Muscle of leg (tissue), 11 donors: ENCODE data around the gene NRBP1. TPM values are rescaled to one million over a fixed set of nuclear protein-coding genes. Genes with fewer than 3 reads are reported as not detected.

Experiments
- DNase-seq: peaks from one replicate; pipeline ENCODE4 v3.0.0; 2013
- H3K27ac ChIP-seq: one replicate; pipeline ENCODE4 v1.5.1; 2013; ENCODE audit warnings: mild to moderate bottlenecking, low read length, control low read depth
- H3K27me3 ChIP-seq: one replicate; pipeline ENCODE4 v1.6.1; 2013; ENCODE audit warnings: low read length; ENCODE audit not compliant: control insufficient read depth, insufficient read depth
- H3K36me3 ChIP-seq: one replicate; pipeline ENCODE4 v1.6.1; 2013; ENCODE audit warnings: low read length; ENCODE audit not compliant: control insufficient read depth, insufficient read depth
- H3K4me1 ChIP-seq: one replicate; pipeline ENCODE4 v1.6.1; 2013; ENCODE audit warnings: low read length; ENCODE audit not compliant: control insufficient read depth, insufficient read depth
- H3K4me3 ChIP-seq: one replicate; pipeline ENCODE4 v1.5.1; 2013; ENCODE audit warnings: low read length, control low read depth
- H3K9me3 ChIP-seq: replicated peaks from 2 replicates; pipeline ENCODE4 v1.6.1; 2013; ENCODE audit warnings: low read depth, low read length; ENCODE audit not compliant: control insufficient read depth
- WGBS: methylation state at CpG from one replicate; pipeline ENCODE4 v1.1.5; 2013; ENCODE audit warnings: missing lambda C conversion rate; ENCODE audit not compliant: insufficient coverage; 5-methylcytosine and 5-hydroxymethylcytosine counted together
- polyA plus RNA-seq, 8 donors: library from polyadenylated mRNA; unstranded; fragments of 120-200 nt; gene quantifications; one replicate each; pipeline versions ENCODE4 v1.2.1 to v1.2.3, GENCODE V29; 2013; ENCODE audit warnings: inconsistent platforms in 1 of 8, low replicate concordance in 1 of 8; ENCODE audit not compliant: insufficient read length in 8 of 8, insufficient read depth in 1 of 8
- total RNA-seq: library from RNA; stranded (reverse); fragments of 120-200 nt; gene quantifications from one replicate; pipeline ENCODE4 v1.2.4, GENCODE V29; 2013

Gene NRBP1
- total and polyA plus RNA-seq, 9 donors = 65.9 to 135 (median 113) TPM

DNA sequence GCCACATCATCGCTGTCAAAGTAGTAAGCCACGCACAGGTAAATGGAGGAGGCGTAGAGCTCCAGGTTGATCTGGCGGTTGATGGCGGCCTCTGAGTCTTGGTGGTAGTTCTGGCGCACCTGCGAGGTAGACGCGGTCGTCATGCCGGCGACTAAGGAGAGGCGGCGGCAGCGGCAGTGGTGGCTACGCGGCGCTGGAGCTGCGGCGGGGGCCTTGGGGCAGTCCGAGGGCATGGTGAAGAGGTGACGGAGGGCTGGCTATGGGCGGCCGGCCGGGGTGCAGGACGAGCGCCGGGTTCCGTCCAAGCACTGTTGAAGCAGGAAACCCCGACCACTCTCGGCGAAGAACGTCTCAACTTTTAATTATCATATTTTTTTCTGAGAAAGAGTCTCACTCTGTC lies 35.2 kb upstream of the NRBP1 start:
- Histone ChIP-seq H3K4me1 (no peaks in the 10 kb centered on the region), H3K27me3 (no peaks in the 10 kb centered on the region), H3K36me3 (peaks cover 5% of the 10 kb centered on the region), H3K9me3 (no peaks in the 10 kb centered on the region), H3K27ac (no peak overlapping the region), H3K4me3 (no peak overlapping the region)
- 94% methylated on average over 26 of the region's 33 CpGs for WGBS
- no peak for DNase-seq

DNA sequence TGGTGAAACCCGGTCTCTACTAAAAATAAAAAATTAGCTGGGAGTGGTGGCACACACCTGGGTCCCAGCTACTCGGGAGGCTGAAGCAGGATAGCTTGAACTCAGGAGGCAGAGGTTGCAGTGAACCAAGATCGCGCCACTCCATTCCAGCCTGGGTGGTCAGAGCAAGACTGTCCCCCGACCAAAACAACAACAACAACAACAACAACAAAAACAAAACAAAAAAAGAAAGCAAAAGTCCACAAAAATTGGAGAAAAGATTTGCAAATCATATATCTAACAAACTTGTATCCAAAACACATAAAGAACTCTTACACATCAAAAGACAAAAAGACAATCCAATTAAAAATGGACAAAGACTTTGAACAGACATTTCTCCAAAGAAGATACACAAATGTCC lies 29.5 kb upstream of the NRBP1 start:
- no peak for DNase-seq
- Histone ChIP-seq H3K4me1 (no peaks in the 10 kb centered on the region), H3K27ac (no peak overlapping the region), H3K36me3 (no peaks in the 10 kb centered on the region), H3K27me3 (no peaks in the 10 kb centered on the region), H3K9me3 (no peaks in the 10 kb centered on the region), H3K4me3 (no peak overlapping the region)
- WGBS = no CpG with 5 or more reads among the region's 5 CpGs

DNA sequence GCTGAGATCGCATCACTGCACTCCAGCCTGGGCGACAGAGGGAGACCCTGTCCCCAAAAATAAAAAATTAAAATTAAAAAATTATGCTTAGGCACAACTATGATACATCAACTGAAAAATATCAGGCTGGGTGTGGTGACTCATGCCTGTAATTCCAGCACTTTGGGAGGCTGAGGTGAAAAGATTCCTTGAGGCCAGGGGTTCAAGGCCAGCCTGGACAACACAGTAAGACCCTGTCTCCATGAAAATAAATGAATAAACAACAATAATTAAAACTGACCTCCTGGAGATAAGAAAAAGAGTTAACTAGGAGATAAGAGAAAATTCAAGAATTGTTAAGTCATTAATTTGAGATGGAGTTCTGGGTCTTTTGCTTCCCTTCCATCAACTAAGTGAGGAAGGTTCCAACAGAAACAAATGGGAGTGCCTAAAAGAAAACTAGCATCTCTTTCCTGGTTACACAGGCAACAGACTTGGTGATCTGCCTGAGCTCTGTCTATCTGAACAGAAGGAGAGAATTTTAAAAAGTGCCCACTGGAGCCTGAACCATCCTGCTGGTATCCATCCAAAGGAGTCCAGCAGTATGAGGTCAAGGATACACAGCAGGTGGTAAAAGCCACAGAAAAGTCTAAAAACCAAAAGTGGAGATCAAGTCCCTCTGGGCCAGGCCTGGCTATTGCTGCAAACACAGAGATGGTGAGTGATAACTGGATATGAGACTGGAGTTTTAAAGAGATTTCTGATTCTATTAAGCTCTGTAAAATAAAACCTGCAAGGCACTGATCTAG lies 27.9 kb upstream of the NRBP1 start:
- no peak for DNase-seq
- Histone ChIP-seq H3K36me3 (peaks cover 2% of the 10 kb centered on the region), H3K9me3 (no peaks in the 10 kb centered on the region), H3K4me1 (no peaks in the 10 kb centered on the region), H3K27ac (no peak overlapping the region), H3K27me3 (no peaks in the 10 kb centered on the region), H3K4me3 (no peak overlapping the region)
- no CpG with 5 or more reads among the region's 2 CpGs for WGBS

DNA sequence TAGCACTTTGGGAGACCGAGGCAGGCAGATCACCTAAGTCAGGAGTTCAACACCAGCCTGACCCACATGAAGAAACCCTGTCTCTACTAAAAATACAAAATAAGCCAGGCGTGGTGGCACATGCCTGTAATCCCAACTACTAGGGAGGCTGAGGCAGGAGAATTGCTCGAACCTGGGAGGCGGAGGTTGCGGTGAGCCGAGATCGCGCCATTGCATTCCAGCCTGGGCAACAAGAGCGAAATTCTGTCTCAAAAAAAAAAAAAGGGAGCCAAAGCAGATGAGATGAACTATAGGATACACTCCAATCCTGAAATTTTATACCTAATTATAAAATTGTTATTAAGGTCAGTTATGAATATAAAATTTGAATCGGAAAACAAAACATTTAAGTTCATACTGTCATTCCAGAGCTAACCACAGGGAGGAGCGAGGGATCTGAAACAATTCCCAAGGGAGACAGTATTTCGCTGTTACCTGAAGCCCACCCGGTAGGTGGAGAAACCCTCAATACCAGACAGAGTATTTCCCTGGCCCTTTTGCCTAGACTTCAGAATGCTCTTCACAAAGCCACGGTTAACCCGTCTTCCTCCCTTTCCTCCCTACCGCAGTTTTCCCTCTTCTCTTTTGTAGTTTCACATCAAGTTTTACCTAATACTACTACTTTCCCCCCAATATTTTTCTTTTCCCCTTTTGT lies 20.5 kb upstream of the NRBP1 start:
- DNase-seq = peak; percentile 48
- peaks cover 14% of the 10 kb centered on the region for H3K4me1 ChIP-seq
- H3K27ac ChIP-seq = no peak overlapping the region
- H3K4me3 ChIP-seq = peak overlapping the region; percentile 86
- H3K9me3 ChIP-seq = no peaks in the 10 kb centered on the region
- peaks cover 9% of the 10 kb centered on the region for H3K36me3 ChIP-seq
- WGBS = 2% methylated on average over 6 of the region's 16 CpGs
- no peaks in the 10 kb centered on the region for H3K27me3 ChIP-seq

DNA sequence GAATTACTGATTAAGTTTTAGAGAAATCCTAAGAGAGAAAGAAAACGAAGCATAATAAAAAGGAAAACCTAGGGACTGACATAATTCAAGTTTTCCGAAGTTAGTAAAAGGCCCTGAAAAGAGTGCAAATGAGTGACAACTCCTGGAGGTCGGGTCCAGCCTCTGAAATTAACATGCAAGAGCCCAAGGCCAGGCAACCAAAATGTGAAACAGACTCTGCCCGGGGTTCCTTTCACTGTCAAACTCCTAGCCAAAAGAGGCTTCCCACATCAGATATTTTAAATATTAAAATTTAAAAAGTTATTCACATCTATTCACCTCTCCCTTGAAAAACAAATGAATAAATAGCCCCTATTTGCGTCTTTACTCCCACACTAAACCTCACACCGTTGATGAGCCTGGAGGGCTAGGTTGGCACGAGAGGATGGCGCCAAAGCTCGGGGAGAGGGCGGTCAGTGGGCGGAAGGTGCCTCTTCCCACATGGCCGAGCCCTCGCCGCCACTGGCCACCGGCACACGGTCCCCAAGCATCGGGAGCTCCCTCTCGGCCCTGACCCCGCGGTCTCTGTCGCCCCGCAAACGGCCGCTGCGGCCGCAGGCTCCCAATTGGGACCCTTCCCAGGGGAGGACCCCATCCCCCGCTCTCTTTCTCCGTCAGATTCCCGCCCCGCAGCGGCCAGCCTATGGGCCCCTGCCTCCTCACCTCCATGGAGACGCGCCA lies 19.7 kb upstream of the NRBP1 start:
- peak overlapping the region; percentile 86 for H3K4me3 ChIP-seq
- no peak for DNase-seq
- H3K27me3 ChIP-seq = no peaks in the 10 kb centered on the region
- peaks cover 9% of the 10 kb centered on the region for H3K36me3 ChIP-seq
- WGBS = 0% methylated on average over 22 of the region's 33 CpGs
- no peaks in the 10 kb centered on the region for H3K9me3 ChIP-seq
- peaks cover 14% of the 10 kb centered on the region for H3K4me1 ChIP-seq
- H3K27ac ChIP-seq = peak overlapping the region; percentile 82

DNA sequence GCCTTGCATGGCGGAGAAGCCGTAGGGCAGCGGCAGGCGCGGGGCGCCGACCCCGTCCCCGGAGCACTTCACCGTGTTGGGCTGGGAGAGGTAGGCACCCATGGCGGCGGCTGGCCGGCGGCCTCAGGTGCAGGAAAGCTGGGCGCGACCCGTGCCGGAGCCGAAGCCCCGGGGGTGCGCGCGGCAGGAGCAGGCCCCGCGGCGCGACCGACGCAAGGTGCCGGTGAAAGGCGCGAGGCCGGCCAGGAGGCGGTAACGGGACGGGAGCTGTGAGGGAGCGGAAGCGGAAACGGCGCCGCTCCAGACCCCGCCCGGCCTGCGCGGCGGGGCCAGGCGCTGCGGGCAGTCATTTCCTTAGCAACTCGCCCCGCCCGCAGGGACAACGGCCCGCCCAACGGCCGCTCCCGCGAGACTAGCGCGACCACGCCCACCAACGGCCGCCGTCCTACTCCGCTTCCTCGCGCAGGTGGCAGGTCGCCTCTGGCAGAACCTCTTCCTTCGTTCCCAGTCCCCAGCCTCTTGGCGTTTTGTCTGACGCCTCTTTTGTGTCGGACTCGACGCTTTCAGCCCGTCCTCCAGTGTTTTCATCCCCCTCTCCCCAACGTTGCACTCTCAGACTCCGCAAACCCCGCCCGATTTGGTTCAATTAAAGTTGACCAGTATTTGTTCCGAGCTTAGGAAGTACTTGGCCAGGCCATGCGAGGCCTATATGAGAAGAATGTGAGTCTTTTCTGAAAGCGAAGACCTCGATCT lies 18.9 kb upstream of the NRBP1 start, which contains the start of gene PPM1G:
PPM1G (minus strand) TSS at position 271 of the 753 bp plus-strand sequence; CDS start at position 102, 169 bp downstream.
- Histone ChIP-seq H3K36me3 (peaks cover 9% of the 10 kb centered on the region), H3K27ac (peak within 1 kb of the TSS; percentile 88), H3K9me3 (no peaks in the 10 kb centered on the region), H3K4me1 (peaks cover 14% of the 10 kb centered on the region), H3K27me3 (no peaks in the 10 kb centered on the region), H3K4me3 (peak within 1 kb of the TSS; percentile 86)
- DNase-seq = peak; percentile 97
- under 1% methylated on average over 82 of the region's 82 CpGs for WGBS

DNA sequence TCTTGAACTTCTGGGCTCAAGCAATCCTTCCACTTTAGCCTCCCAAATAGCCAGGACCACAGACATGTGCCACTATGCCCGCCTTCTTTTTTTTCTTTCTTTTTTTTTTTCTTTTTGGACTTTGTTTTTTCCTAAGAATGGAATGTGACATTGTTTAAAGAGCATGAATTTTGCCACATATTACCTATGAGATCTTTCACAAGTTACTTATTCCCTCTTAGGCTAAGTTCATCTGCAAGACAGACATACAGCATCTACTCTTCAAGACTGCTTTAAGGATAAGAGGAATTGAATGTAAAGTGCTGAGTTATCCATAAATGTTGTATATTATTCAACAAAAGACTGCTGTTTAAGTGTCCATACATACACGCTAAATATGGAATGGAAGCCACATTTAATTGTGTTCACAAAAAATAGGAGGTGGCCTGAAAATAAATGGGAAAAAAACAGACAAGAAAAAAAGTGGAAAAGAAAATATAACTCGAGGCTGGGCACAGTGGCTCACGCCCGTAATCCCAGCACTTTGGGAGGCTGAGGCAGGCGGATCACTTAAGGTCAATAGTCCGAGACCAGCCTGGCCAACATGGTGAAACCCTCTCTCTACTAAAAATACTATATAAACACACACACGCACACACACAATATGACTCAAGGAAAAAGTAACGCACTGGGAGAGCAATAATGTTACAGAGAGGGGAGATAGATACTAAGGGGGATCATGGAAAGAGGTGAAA lies 15.8 kb upstream of the NRBP1 start:
- H3K9me3 ChIP-seq = no peaks in the 10 kb centered on the region
- no peak overlapping the region for H3K4me3 ChIP-seq
- 95% methylated on average over 3 of the region's 9 CpGs for WGBS
- peaks cover 1% of the 10 kb centered on the region for H3K36me3 ChIP-seq
- no peaks in the 10 kb centered on the region for H3K27me3 ChIP-seq
- no peak overlapping the region for H3K27ac ChIP-seq
- H3K4me1 ChIP-seq = peaks cover 14% of the 10 kb centered on the region
- DNase-seq = no peak

DNA sequence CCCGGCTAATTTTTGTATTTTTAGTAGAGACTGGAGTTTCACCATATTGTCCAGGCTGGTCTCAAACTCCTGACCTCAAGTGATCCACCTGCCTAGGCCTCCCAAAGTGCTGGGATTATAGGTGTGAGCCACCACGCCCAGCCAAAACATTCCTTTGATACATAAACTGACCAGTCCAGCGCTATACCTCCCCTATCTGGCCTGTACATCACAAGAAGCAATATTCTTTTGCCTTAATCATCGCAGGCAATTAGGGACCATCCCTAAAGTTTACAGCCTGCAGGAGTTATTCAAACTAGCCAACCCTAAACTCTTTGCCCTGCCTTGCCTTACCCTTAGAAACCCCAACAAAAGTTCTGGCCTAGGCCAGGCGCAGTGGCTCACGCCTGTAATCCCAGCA lies 12.3 kb upstream of the NRBP1 start:
- DNase-seq = no peak
- no peaks in the 10 kb centered on the region for H3K4me1 ChIP-seq
- no peaks in the 10 kb centered on the region for H3K36me3 ChIP-seq
- 85% methylated on average over 3 of the region's 6 CpGs for WGBS
- no peaks in the 10 kb centered on the region for H3K27me3 ChIP-seq
- no peak overlapping the region for H3K4me3 ChIP-seq
- no peak overlapping the region for H3K27ac ChIP-seq
- H3K9me3 ChIP-seq = no peaks in the 10 kb centered on the region

DNA sequence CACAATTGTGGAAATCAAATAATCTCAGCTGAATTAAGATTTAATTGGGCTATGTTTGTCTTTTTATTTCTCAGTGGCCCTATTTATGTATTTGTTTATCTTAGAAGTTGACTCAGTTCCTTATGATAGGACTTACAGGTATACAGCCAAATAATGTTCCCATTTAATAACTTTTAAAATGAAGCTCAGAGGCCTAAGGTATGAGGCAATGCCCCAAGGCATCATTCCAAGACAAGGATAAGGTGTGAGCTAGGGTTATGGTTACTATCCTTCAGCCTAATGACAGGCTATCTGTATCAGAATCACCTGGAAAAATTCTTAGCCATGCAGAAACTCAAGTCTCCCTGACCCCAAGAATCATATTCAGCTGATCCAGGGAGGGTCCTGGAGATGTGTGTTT lies 7.4 kb upstream of the NRBP1 start:
- H3K27me3 ChIP-seq = no peaks in the 10 kb centered on the region
- no peaks in the 10 kb centered on the region for H3K4me1 ChIP-seq
- no peak for DNase-seq
- no peak overlapping the region for H3K27ac ChIP-seq
- H3K9me3 ChIP-seq = no peaks in the 10 kb centered on the region
- H3K36me3 ChIP-seq = no peaks in the 10 kb centered on the region
- H3K4me3 ChIP-seq = no peak overlapping the region
